Gastroesophageal sphincter (tissue), 4 donors: ENCODE measurements around the gene LYRM4. TPM values are rescaled to one million over a fixed set of nuclear protein-coding genes. Genes with fewer than 3 reads are reported as not detected.

Experiments
- ATAC-seq: fragments of 150-250 bp; one replicate; pipeline ENCODE4 v1.9.1; 2016; ENCODE audit warnings: mild to moderate bottlenecking, moderate library complexity
- H3K27ac ChIP-seq, 4 donors: fragments of 200-600 bp; sonication (generic) in 3 of 4; 1 replicate in 3 of 4; 2 replicates in 1 of 4; pipeline ENCODE4 v1.5.1; 2016 to 2019
- H3K27me3 ChIP-seq: fragments of 200-600 bp; sonication (generic); one replicate; pipeline ENCODE4 v1.5.1; 2019
- H3K36me3 ChIP-seq, 2 donors: fragments of 200-600 bp; sonication (generic); one replicate each; pipeline ENCODE4 v1.5.1; 2019; ENCODE audit warnings: control low read depth in 1 of 2
- H3K4me1 ChIP-seq, 3 donors: fragments of 200-600 bp; sonication (generic); 1 replicate in 2 of 3; 2 replicates in 1 of 3; pipeline ENCODE4 v1.5.1; 2016 to 2019; ENCODE audit warnings: control low read depth in 2 of 3
- H3K4me3 ChIP-seq, 2 donors: fragments of 200-600 bp; sonication (generic); one replicate each; pipeline ENCODE4 v1.5.1; 2019; ENCODE audit warnings: mild to moderate bottlenecking in 1 of 2, moderate library complexity in 1 of 2
- H3K9me3 ChIP-seq, 3 donors: fragments of 200-600 bp; sonication (generic); one replicate each; pipeline ENCODE4 v1.5.1; 2017 to 2019; ENCODE audit warnings: control low read depth in 2 of 3
- EP300 ChIP-seq: sonication (generic); formaldehyde crosslinking; IDR thresholded peaks from one replicate; pipeline ENCODE4 v1.6.1; 2017; ENCODE audit warnings: antibody characterized with exemption, mild to moderate bottlenecking
- POLR2A ChIP-seq, 2 donors: fragments of 450-650 bp; IDR thresholded peaks; one replicate each; pipeline ENCODE4 v1.6.1; 2017; ENCODE audit warnings: antibody characterized with exemption in 2 of 2, mild to moderate bottlenecking in 2 of 2, moderate library complexity in 1 of 2
- POLR2AphosphoS5 ChIP-seq: sonication (generic); formaldehyde crosslinking; IDR thresholded peaks from one replicate; pipeline ENCODE4 v1.6.1; 2017; ENCODE audit warnings: antibody characterized with exemption
- WGBS, 2 donors: methylation state at CpG; one replicate each; pipeline ENCODE4 v1.1.5; 2018; ENCODE audit warnings: low coverage in 1 of 2; 5-methylcytosine and 5-hydroxymethylcytosine counted together
- total RNA-seq, 4 donors: library from RNA; depleted of rRNA; stranded (reverse); fragments of >200 nt; gene quantifications; one replicate each; pipeline ENCODE4 v1.1.0, GENCODE V29; 2016
- TF ChIP-seq, protein P1 (sequence below), 4 experiments: fragments of 200-600 bp in 2 of 4; fragments of 450-650 bp in 2 of 4; sonication (generic) in 1 of 4; IDR thresholded peaks; one replicate each; pipeline ENCODE4 v1.5.1; 2017 to 2019; ENCODE audit warnings: antibody characterized with exemption in 4 of 4, mild to moderate bottlenecking in 2 of 4, moderate library complexity in 2 of 4

The LYRM4 gene
- total RNA-seq, 4 donors from 2014 or later, result 16.4 to 27.9 (median 20.5) TPM

DNA sequence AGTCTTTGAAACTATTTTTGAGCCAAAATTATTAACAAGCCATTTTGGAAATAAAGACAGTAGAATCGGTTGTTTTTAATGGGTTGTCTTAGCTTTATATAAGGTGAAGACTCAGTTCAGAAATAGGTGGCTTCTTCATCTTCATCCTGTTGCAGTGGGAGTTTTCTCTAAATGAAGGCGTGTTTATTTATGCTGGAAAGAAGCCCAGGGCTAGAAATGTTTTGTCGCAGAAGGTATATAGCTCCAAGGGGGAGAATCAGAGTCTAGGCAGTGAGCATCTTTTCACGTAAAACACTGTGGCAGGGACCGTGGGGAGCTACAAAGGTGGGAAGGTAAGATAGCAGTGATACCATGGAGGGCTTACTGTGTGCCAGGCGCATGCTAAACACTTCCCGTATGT, 34.9 kb upstream of the LYRM4 start:
- TF ChIP-seq EP300 (no peak), POLR2A (IDR thresholded peaks at IDR 0.05) (no peak), POLR2AphosphoS5 (no peak)
- TF ChIP-seq, protein P1, sequence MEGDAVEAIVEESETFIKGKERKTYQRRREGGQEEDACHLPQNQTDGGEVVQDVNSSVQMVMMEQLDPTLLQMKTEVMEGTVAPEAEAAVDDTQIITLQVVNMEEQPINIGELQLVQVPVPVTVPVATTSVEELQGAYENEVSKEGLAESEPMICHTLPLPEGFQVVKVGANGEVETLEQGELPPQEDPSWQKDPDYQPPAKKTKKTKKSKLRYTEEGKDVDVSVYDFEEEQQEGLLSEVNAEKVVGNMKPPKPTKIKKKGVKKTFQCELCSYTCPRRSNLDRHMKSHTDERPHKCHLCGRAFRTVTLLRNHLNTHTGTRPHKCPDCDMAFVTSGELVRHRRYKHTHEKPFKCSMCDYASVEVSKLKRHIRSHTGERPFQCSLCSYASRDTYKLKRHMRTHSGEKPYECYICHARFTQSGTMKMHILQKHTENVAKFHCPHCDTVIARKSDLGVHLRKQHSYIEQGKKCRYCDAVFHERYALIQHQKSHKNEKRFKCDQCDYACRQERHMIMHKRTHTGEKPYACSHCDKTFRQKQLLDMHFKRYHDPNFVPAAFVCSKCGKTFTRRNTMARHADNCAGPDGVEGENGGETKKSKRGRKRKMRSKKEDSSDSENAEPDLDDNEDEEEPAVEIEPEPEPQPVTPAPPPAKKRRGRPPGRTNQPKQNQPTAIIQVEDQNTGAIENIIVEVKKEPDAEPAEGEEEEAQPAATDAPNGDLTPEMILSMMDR (IDR thresholded peaks at IDR 0.05), result no peak
- whole genome bisulfite sequencing, 2 donors, result 54 to 71% methylated on average over 7 of the region's 7 CpGs
- H3K36me3 ChIP-seq, result peaks cover 0 to 5% of the 10 kb centered on the region in 2 donors
- no peaks in the 10 kb centered on the region for H3K27me3 ChIP-seq
- H3K4me1 ChIP-seq, result peaks cover 0 to 27% (median 6%) of the 10 kb centered on the region in 3 donors
- no peaks in the 10 kb centered on the region for H3K9me3 ChIP-seq
- H3K27ac ChIP-seq, result no peak overlapping the region
- ATAC-seq, result no peak
- no peak overlapping the region for H3K4me3 ChIP-seq

DNA sequence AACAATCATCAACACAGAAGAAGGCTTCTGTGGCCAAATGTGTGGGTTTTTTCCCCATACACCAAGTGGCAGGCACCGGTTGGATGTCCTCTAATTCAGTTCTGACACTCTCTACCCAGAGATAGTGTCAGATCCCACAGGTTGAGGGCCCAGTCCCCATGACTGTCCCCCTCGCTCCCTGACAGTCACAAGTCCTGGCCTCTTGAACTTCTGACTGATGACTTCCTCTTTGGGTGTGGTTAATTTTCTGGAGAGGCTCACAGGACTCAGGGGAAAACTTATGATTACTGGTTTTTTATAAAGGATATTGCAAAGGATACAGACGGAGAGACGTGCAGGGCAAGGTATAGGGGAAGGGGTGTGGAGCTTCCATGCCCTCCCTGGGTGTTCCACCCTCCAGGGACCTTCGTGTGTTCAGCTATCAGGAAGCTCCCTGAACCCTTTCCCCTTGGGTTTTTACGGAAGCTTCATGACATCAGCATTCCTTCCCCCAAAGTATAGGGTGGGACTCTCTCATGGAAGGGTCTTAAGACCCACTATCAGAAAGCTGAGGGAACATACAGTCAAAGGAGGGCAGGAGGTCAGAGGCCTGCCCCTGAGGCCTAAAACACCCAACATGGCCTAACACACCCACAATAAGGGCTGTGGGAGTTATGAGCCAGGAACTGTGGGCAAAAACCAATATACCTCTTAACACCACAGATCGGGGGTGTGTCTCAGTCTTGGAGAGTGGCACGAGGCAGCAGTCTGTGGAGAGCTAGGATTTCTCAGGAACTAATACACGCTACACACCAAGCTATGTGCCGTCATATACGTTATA, 33.9 kb upstream of the LYRM4 start:
- peaks cover 0 to 5% of the 10 kb centered on the region in 2 donors for H3K36me3 ChIP-seq
- H3K4me3 ChIP-seq, result no peak overlapping the region
- H3K27ac ChIP-seq, result no peak overlapping the region
- 62 to 93% methylated on average over 6 to 9 of the region's 11 CpGs for WGBS, 2 donors
- H3K27me3 ChIP-seq, result no peaks in the 10 kb centered on the region
- H3K4me1 ChIP-seq, result peaks cover 0 to 27% (median 6%) of the 10 kb centered on the region in 3 donors
- no peaks in the 10 kb centered on the region for H3K9me3 ChIP-seq
- TF ChIP-seq POLR2AphosphoS5 (no peak), POLR2A (IDR thresholded peaks at IDR 0.05) (no peak), EP300 (no peak)
- TF ChIP-seq, protein P1 (IDR thresholded peaks at IDR 0.05), result no peak
- no peak for ATAC-seq

DNA sequence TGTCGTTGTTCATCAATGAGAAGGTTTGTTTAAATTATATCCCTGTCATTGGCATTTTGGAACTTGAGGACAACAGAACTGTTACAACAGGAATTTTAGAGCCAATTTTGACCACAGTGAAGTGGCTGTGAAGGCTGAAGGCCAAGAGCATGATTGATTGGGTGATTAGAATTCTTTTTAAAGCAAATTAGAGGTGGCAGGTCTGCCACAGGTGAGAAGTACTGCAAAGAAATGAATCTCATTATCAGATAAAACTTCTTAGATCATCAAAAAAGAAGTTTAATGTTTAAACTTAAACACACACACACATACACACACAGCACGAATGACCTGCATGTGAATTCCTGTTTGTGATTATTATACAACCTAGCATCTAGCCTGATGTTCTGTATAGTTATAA, 32.9 kb upstream of the LYRM4 start:
- no peak for ATAC-seq
- Histone ChIP-seq H3K36me3 (peaks cover 0 to 5% of the 10 kb centered on the region in 2 donors), H3K27ac (no peak overlapping the region), H3K9me3 (no peaks in the 10 kb centered on the region), H3K4me3 (no peak overlapping the region), H3K4me1 (peaks cover 0 to 27% (median 6%) of the 10 kb centered on the region in 3 donors), H3K27me3 (no peaks in the 10 kb centered on the region)
- no peak for TF ChIP-seq POLR2A (IDR thresholded peaks at IDR 0.05)
- TF ChIP-seq, protein P1 (IDR thresholded peaks at IDR 0.05), result no peak
- no peak for TF ChIP-seq EP300
- TF ChIP-seq POLR2AphosphoS5, result no peak
- whole genome bisulfite sequencing, 2 donors, result 67 to 78% methylated on average over 2 of the region's 2 CpGs

DNA sequence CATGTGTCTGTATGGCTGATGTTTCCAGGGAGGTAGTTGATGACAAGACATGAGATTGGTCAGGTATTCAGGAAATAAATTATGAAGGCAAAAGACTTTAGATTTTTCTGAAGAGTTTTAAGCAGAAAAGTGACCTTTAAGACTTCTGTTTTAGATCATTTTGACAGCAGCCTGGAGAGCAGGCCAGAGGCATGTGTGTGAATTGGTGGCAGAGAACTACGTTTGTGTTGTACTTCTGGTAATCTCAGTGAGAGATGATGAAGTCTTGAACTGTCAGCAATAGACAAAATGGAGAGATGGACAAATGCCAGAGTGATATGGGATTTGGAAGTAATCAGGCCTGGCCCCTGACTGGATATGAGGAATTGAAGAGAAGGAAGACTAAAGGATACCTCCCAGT, 31.4 kb upstream of the LYRM4 start:
- H3K4me3 ChIP-seq, result no peak overlapping the region
- no peak for TF ChIP-seq POLR2A (IDR thresholded peaks at IDR 0.05)
- TF ChIP-seq POLR2AphosphoS5, result no peak
- peaks cover 0 to 36% (median 12%) of the 10 kb centered on the region in 3 donors for H3K4me1 ChIP-seq
- 0 to 31% methylated on average over 1 of the region's 1 CpG for WGBS, 2 donors
- ATAC-seq, result no peak
- H3K9me3 ChIP-seq, result no peaks in the 10 kb centered on the region
- peaks cover 0 to 3% of the 10 kb centered on the region in 2 donors for H3K36me3 ChIP-seq
- H3K27ac ChIP-seq, result no peak overlapping the region
- H3K27me3 ChIP-seq, result no peaks in the 10 kb centered on the region

DNA sequence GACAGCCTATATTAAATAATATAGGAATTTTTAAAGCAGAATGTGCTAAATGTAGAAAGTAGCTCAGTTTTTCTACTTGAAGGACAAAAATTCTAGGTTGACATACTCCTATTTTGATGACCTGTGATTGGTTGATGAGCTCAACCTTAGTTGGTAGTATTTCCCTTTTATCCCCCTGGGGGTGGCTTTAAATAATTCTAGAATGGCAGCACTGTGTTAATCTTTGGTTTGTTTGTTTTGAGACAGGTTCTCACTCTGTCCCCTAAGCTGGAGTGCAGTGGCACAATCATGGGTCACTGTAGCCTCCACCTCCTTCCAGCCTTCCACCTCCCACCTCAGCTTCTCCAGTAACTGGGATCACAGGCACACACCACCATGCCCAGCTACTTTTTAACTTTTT, 29.8 kb upstream of the LYRM4 start:
- peaks cover 0 to 37% (median 16%) of the 10 kb centered on the region in 3 donors for H3K4me1 ChIP-seq
- H3K27ac ChIP-seq, result no peak overlapping the region
- H3K36me3 ChIP-seq, result no peaks in the 10 kb centered on the region
- no peaks in the 10 kb centered on the region for H3K27me3 ChIP-seq
- ATAC-seq, result no peak
- TF ChIP-seq, protein P1 (IDR thresholded peaks at IDR 0.05), result no peak
- TF ChIP-seq POLR2A (IDR thresholded peaks at IDR 0.05), result no peak
- TF ChIP-seq POLR2AphosphoS5, result no peak
- no peak for TF ChIP-seq EP300
- no peak overlapping the region for H3K4me3 ChIP-seq
- H3K9me3 ChIP-seq, result no peaks in the 10 kb centered on the region
